ENCODE measurements around the gene CWC15. TPM values are rescaled to one million over a fixed set of nuclear protein-coding genes. Genes with fewer than 3 reads are reported as not detected.

The CWC15 gene
- total RNA-seq, 4 donors from 2014 or later: 22.9 to 40.3 (median 27.0) TPM

GRCh38 chr11:94912806-94913205, 60.5 kb downstream of the CWC15 start:
- no peak overlapping the region for H3K27ac ChIP-seq (replicated peaks in 1 of 4)
- intact Hi-C loops (cut with DNase I): no loop called here
- H3K4me1 ChIP-seq: no peaks in the 10 kb centered on the region
- H3K4me3 ChIP-seq: no peak overlapping the region
- peaks cover 0 to 10% (median 0%) of the 10 kb centered on the region in 4 donors for H3K36me3 ChIP-seq
- WGBS: 96% methylated on average over 9 of the region's 9 CpGs
- no peaks in the 10 kb centered on the region for H3K27me3 ChIP-seq
- no peak for DNase-seq (ENCODE audit: extremely low spot score)
- H3K9me3 ChIP-seq: no peaks in the 10 kb centered on the region
- TF ChIP-seq CTCF (IDR thresholded peaks at IDR 0.05) (no peak), POLR2A (IDR thresholded peaks at IDR 0.05; ENCODE audit: low read depth) (no peak), EP300 (IDR thresholded peaks at IDR 0.05) (no peak), POLR2AphosphoS5 (IDR thresholded peaks at IDR 0.05) (no peak)

Other genes starting within 250 kb of the CWC15 start
- gene AMOTL1, start 205.2 kb downstream of the CWC15 start, total RNA-seq: 100 to 1,000 TPM; 172 to 259 (median 182) TPM
- under 1 TPM; under 0.01 to 0.58 (median 0.40) TPM for gene KDM4D, start 153 bp upstream of the CWC15 start, total RNA-seq
- not detected for gene KDM4E, start 51.7 kb upstream of the CWC15 start, total RNA-seq
- gene KDM4F, start 75.9 kb upstream of the CWC15 start, total RNA-seq: not detected
- 10 to 100 TPM; 30.3 to 42.2 (median 34.8) TPM for gene SRSF8, start 93.4 kb upstream of the CWC15 start, total RNA-seq
- 10 to 100 TPM; 37.6 to 43.2 (median 41.0) TPM for gene ENDOD1, start 116.3 kb upstream of the CWC15 start, total RNA-seq